ENCODE results near the gene CNGA2. TPM values are rescaled to one million over a fixed set of nuclear protein-coding genes. Genes with fewer than 3 reads are reported as not detected.

The CNGA2 gene
- total RNA-seq, 4 donors from 2014 or later = not detected

- Histone ChIP-seq H3K36me3 (no peaks in the 10 kb centered on the region), H3K27me3 (no peaks in the 10 kb centered on the region), H3K9me3 (no peaks in the 10 kb centered on the region), H3K27ac (no peak overlapping the region), H3K4me1 (no peaks in the 10 kb centered on the region), H3K4me3 (no peak overlapping the region)
- WGBS = 93% methylated on average over 1 of the region's 4 CpGs
- TF ChIP-seq EP300 (IDR thresholded peaks at IDR 0.05) (no peak), POLR2A (IDR thresholded peaks at IDR 0.05) (no peak), CTCF (IDR thresholded peaks at IDR 0.05) (no peak), POLR2AphosphoS5 (IDR thresholded peaks at IDR 0.05) (no peak)
- peak in 1 of 2 donors; percentile 40 for DNase-seq (ENCODE audit: low spot score in 2 of 2)
These were observed 5.4 kb upstream of the CNGA2 start for GRCh38 chrX:151729056-151729725.

DNA sequence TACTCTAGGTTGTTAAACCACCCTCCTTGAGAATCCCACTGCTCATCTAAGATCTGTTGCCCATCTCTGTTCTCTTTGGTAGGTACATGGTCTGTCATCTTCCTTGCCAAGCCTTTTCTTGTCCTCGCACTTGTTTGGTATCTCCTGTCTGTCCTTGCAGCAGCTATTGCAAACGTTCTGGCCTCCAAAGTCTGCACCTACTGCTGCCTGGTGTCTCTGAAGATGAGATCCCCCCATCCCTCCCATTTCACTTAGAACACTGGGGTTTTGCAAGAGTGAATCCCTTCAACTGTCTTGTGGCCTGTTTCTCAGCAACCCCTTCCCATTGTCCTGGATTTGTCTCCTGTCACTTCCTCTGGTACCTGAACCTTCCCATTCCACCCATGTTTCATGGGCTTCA, 673 bp downstream of the CNGA2 start:
- no peaks in the 10 kb centered on the region for H3K4me1 ChIP-seq
- H3K9me3 ChIP-seq = no peaks in the 10 kb centered on the region
- no peaks in the 10 kb centered on the region for H3K36me3 ChIP-seq
- no peak for TF ChIP-seq POLR2AphosphoS5 (IDR thresholded peaks at IDR 0.05)
- TF ChIP-seq POLR2A (IDR thresholded peaks at IDR 0.05) = no peak
- TF ChIP-seq EP300 (IDR thresholded peaks at IDR 0.05) = no peak
- TF ChIP-seq CTCF (IDR thresholded peaks at IDR 0.05) = no peak
- no peak for DNase-seq (ENCODE audit: low spot score in 2 of 2)
- H3K4me3 ChIP-seq = no peak overlapping the region
- WGBS = 62% methylated on average over 2 of the region's 2 CpGs
- H3K27me3 ChIP-seq = no peaks in the 10 kb centered on the region
- H3K27ac ChIP-seq = no peak overlapping the region

DNA sequence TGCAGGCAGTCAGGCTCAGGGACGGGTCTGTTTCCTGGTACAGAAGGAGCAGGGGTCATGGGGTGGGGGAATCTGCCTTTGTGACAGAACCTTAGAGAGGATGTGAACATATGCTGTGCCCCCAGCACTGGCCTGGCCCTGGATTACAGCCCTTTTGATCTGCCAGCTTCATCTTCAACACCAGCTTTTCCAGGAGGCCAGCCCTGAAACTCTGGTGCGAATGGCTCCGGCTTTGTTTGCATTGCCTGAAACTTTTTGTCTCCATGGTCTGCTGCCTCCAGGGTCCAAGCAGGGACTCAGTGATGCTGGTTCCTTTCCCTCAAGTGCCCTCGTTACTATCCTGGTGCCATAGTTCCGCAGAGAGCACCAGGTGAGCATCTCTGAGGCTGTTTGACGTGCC, 2.1 kb downstream of the CNGA2 start:
- DNase-seq (ENCODE audit: low spot score in 2 of 2) = no peak
- Histone ChIP-seq H3K27ac (no peak overlapping the region), H3K36me3 (no peaks in the 10 kb centered on the region), H3K27me3 (no peaks in the 10 kb centered on the region), H3K4me3 (no peak overlapping the region), H3K4me1 (no peaks in the 10 kb centered on the region), H3K9me3 (no peaks in the 10 kb centered on the region)
- no peak for TF ChIP-seq EP300 (IDR thresholded peaks at IDR 0.05)
- no peak for TF ChIP-seq POLR2AphosphoS5 (IDR thresholded peaks at IDR 0.05)
- TF ChIP-seq POLR2A (IDR thresholded peaks at IDR 0.05) = no peak
- no peak for TF ChIP-seq CTCF (IDR thresholded peaks at IDR 0.05)
- 83% methylated on average over 6 of the region's 6 CpGs for WGBS

- DNase-seq (ENCODE audit: low spot score in 2 of 2) = no peak
These were observed 2.9 kb downstream of the CNGA2 start for GRCh38 chrX:151737494-151737893.

DNA sequence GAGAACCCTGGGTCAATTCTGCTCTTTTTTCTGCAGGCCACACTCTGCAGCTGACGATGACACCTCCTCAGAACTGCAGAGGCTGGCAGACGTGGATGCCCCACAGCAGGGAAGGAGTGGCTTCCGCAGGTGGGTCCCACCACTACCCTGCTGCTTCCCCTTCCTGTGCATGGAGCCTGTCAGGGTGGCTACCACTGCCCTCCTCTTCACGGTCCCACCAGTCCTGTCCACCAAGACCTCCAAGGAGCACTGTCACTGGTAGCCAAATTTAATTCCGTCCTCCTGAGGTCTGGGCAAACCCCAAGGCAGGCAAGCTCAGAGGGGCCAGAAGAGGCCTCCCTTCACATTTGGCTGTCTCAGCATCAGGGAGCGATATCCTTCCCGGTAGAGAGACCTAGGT, 4.2 kb downstream of the CNGA2 start:
- TF ChIP-seq POLR2AphosphoS5 (IDR thresholded peaks at IDR 0.05) (no peak), POLR2A (IDR thresholded peaks at IDR 0.05) (no peak), CTCF (IDR thresholded peaks at IDR 0.05) (no peak), EP300 (IDR thresholded peaks at IDR 0.05) (no peak)
- Histone ChIP-seq H3K27ac (no peak overlapping the region), H3K9me3 (no peaks in the 10 kb centered on the region), H3K4me1 (no peaks in the 10 kb centered on the region), H3K36me3 (no peaks in the 10 kb centered on the region), H3K4me3 (no peak overlapping the region), H3K27me3 (no peaks in the 10 kb centered on the region)
- 89% methylated on average over 7 of the region's 7 CpGs for WGBS
- no peak for DNase-seq (ENCODE audit: low spot score in 2 of 2)

More at GRCh38 chrX:151737494-151737893, 2.9 kb downstream of the CNGA2 start:
- TF ChIP-seq POLR2AphosphoS5 (IDR thresholded peaks at IDR 0.05) (no peak), POLR2A (IDR thresholded peaks at IDR 0.05) (no peak), EP300 (IDR thresholded peaks at IDR 0.05) (no peak), CTCF (IDR thresholded peaks at IDR 0.05) (no peak)
- Histone ChIP-seq H3K4me1 (no peaks in the 10 kb centered on the region), H3K27me3 (no peaks in the 10 kb centered on the region), H3K4me3 (no peak overlapping the region), H3K9me3 (no peaks in the 10 kb centered on the region), H3K36me3 (no peaks in the 10 kb centered on the region), H3K27ac (no peak overlapping the region)
- 79% methylated on average over 5 of the region's 5 CpGs for WGBS
